ENCODE measurements around the gene PSPC1.
"Not testable (repeated sequence)": the region's sequence is repeated elsewhere in the genome, so short reads cannot be mapped to it uniquely, and the experiment has no call there.

Gene PSPC1

DNA sequence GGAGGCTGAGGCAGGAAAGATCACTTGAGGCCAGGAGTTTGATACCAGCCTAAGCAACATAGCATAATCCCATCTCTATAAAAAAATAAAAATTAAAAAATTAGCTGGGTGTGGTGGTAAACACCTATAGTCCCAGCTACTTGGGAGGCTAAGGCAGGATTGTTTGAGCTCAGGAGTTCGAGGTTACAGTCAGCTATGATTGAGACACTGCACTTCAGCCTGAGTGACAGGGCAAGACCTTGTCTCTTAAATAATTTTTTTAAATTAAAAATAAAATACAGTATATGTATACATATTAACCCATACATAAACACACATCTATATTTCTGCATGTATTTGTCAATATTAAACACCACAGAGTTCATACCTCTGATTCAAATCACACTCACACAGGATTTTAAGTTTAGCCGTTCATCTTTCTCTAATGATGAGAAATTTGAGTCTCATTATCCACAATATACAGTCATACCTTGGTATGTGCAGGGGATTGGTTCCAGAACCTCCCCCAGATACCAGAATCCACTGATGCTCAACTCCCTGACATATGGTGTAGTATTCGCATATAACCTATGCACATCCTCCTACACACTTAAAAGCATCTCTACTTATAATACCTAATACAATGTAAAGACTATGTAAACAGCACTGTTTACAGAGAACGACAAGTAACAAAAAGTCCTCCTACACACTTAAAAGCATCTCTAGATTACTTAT is 44.7 kb downstream of the PSPC1 start:
- H3K27me3 ChIP-seq, result no peaks in the 10 kb centered on the region
- no peaks in the 10 kb centered on the region for H3K9me3 ChIP-seq
- TF ChIP-seq, protein P1, sequence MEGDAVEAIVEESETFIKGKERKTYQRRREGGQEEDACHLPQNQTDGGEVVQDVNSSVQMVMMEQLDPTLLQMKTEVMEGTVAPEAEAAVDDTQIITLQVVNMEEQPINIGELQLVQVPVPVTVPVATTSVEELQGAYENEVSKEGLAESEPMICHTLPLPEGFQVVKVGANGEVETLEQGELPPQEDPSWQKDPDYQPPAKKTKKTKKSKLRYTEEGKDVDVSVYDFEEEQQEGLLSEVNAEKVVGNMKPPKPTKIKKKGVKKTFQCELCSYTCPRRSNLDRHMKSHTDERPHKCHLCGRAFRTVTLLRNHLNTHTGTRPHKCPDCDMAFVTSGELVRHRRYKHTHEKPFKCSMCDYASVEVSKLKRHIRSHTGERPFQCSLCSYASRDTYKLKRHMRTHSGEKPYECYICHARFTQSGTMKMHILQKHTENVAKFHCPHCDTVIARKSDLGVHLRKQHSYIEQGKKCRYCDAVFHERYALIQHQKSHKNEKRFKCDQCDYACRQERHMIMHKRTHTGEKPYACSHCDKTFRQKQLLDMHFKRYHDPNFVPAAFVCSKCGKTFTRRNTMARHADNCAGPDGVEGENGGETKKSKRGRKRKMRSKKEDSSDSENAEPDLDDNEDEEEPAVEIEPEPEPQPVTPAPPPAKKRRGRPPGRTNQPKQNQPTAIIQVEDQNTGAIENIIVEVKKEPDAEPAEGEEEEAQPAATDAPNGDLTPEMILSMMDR (IDR thresholded peaks at IDR 0.05), result no peak
- H3K4me3 ChIP-seq (ENCODE audit: low read depth in 1 of 2, low read length in 1 of 2), result no peak overlapping the region
- H3K4me1 ChIP-seq (ENCODE audit: control insufficient read depth in 1 of 2, insufficient read depth in 1 of 2, low read depth in 1 of 2, low read length in 1 of 2), result no peaks in the 10 kb centered on the region
- no peak overlapping the region for H3K27ac ChIP-seq
- H3K36me3 ChIP-seq, result peaks cover 60% of the 10 kb centered on the region

DNA sequence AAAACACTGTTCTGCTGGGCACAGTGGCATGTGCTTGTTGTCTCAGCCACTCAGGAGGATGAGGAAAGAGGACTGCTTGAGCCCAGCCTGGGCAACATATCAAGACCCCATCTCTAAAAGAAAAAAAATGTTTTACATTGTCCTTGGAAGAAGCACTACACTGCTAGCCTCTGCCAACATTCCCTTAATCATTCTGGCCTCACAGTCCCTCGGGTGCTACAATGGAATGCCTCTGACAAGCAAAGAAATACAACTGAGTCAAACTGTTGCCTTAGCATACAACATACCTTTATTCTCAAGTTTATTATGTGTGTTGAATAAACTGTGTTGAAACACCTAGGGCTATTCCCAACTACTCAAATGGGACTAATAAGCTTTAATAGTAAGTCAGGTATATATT is 56.1 kb downstream of the PSPC1 start:
- Histone ChIP-seq H3K4me3 (ENCODE audit: low read depth in 1 of 2, low read length in 1 of 2) (no peak overlapping the region), H3K4me1 (ENCODE audit: control insufficient read depth in 1 of 2, insufficient read depth in 1 of 2, low read depth in 1 of 2, low read length in 1 of 2) (no peaks in the 10 kb centered on the region), H3K27me3 (no peaks in the 10 kb centered on the region), H3K9me3 (no peaks in the 10 kb centered on the region), H3K36me3 (peaks cover 59% of the 10 kb centered on the region), H3K27ac (no peak overlapping the region)
- TF ChIP-seq, protein P1 (IDR thresholded peaks at IDR 0.05), result no peak

DNA sequence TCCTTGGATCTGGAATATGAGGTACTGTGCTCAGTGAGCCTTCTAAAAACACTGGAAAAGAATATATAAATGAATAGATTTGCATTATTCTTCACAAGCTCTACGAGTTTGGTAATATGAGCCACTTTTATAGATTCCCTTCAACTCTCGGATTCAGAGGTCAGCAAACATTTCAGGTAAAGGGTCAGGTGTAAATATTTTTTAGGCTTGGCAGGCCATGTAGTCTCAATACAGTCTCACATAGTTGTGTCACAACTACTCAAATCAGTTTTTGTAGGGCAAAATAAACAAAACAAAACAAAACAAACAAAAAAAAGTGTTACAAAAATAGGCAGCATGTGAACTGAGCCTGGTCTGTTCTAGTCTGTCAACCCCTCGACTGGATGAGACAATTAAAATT is 57.4 kb downstream of the PSPC1 start:
- H3K4me1 ChIP-seq (ENCODE audit: control insufficient read depth in 1 of 2, insufficient read depth in 1 of 2, low read depth in 1 of 2, low read length in 1 of 2), result no peaks in the 10 kb centered on the region
- no peaks in the 10 kb centered on the region for H3K27me3 ChIP-seq
- H3K27ac ChIP-seq, result no peak overlapping the region
- no peak overlapping the region for H3K4me3 ChIP-seq (ENCODE audit: low read depth in 1 of 2, low read length in 1 of 2)
- peaks cover 61% of the 10 kb centered on the region for H3K36me3 ChIP-seq
- TF ChIP-seq, protein P1 (IDR thresholded peaks at IDR 0.05), result no peak
- H3K9me3 ChIP-seq, result no peaks in the 10 kb centered on the region

GRCh38 chr13:19720039-19720438 is 62.7 kb downstream of the PSPC1 start:
- Histone ChIP-seq H3K4me1 (ENCODE audit: control insufficient read depth in 1 of 2, insufficient read depth in 1 of 2, low read depth in 1 of 2, low read length in 1 of 2) (no peaks in the 10 kb centered on the region), H3K9me3 (no peaks in the 10 kb centered on the region), H3K27me3 (no peaks in the 10 kb centered on the region), H3K36me3 (peaks cover 30% of the 10 kb centered on the region), H3K27ac (no peak overlapping the region), H3K4me3 (ENCODE audit: low read depth in 1 of 2, low read length in 1 of 2) (no peak overlapping the region)
- TF ChIP-seq, protein P1 (IDR thresholded peaks at IDR 0.05), result no peak

DNA sequence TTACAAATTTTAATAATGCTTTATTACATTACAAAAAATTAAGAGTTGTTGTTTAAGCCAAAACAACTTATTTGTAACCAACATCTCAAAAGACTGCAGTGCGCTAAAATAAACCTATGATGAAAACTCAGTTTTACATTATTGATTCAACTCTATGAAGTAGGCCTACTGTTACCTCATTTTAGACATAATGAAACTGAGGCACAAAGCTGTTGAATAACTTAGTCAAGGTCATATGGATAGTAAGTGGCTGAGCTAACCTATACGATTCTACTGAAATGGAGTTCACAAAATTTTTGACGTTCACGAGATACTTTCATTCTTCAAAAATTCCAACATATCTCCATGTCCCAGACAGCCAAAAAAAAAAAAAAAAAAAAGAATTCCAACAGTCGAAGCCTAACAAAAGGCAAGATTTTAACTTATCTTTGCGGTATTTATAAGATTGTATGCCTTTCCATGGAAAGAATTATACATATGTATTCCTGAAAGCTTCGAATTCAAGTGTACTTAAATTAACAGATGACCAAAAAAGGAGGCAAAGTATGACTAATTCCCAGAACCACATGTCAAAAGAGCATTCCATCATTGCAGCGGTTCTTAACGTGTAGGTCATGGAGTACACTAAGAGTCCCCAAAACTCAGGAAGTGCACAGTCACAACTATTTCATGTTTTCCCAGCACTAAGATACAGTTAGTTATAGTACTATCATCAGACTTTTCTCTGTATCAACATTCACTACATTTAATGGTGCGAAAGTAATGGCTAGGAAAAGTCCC is 69.4 kb downstream of the PSPC1 start:
- no peaks in the 10 kb centered on the region for H3K9me3 ChIP-seq
- peaks cover 9% of the 10 kb centered on the region for H3K36me3 ChIP-seq
- H3K4me1 ChIP-seq (ENCODE audit: control insufficient read depth in 1 of 2, insufficient read depth in 1 of 2, low read depth in 1 of 2, low read length in 1 of 2), result no peaks in the 10 kb centered on the region
- no peak overlapping the region for H3K4me3 ChIP-seq (ENCODE audit: low read depth in 1 of 2, low read length in 1 of 2)
- H3K27me3 ChIP-seq, result no peaks in the 10 kb centered on the region
- TF ChIP-seq, protein P1 (IDR thresholded peaks at IDR 0.05), result no peak
- no peak overlapping the region for H3K27ac ChIP-seq

GRCh38 chr13:19709782-19710181 is 73.0 kb downstream of the PSPC1 start:
- not testable (repeated sequence) for H3K9me3 ChIP-seq; H3K27me3 ChIP-seq; H3K4me3 ChIP-seq (ENCODE audit: low read depth in 1 of 2, low read length in 1 of 2); H3K4me1 ChIP-seq (ENCODE audit: control insufficient read depth in 1 of 2, insufficient read depth in 1 of 2, low read depth in 1 of 2, low read length in 1 of 2); H3K27ac ChIP-seq; H3K36me3 ChIP-seq

DNA sequence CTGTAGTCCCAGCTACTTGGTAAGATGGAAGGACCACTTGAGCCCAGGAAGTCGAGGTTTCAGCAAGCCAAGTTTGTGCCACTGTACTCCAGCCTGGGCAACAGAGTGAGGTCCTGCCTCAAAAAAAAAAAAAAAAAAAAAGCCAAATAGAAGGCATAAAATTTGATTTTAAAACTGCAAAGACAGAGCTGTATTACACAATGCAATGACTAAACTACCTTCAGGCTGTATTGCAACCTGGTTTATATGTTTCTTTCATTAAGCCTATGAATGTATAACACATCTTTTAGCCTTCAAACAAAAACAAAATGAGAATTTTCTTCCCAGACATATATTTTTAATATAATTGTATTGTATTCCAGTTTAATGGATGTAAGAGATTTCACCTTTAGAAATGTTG is 73.7 kb downstream of the PSPC1 start:
- H3K36me3 ChIP-seq; H3K4me1 ChIP-seq (ENCODE audit: control insufficient read depth in 1 of 2, insufficient read depth in 1 of 2, low read depth in 1 of 2, low read length in 1 of 2); H3K4me3 ChIP-seq (ENCODE audit: low read depth in 1 of 2, low read length in 1 of 2); H3K27ac ChIP-seq; H3K27me3 ChIP-seq; H3K9me3 ChIP-seq: not testable (repeated sequence)

DNA sequence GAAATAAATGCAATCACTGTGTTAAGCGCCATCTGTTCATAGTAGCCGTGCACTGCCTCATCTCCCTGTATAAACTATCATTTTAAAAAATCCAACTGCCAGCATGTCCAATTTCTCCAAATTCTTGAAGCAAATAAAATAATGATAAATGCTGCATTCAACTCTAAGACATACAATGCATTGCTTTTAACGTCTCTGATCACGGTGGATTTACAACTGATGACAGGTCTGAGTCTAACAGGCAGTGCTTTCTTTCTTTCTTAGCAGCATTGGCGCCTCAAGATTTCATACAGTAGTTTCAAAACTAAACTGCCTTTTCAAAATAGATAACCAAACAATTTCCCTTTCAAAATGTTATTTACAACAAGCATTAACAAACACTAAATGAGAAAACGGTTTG is 78.5 kb downstream of the PSPC1 start:
- H3K27me3 ChIP-seq; H3K4me3 ChIP-seq (ENCODE audit: low read depth in 1 of 2, low read length in 1 of 2); H3K27ac ChIP-seq; H3K4me1 ChIP-seq (ENCODE audit: control insufficient read depth in 1 of 2, insufficient read depth in 1 of 2, low read depth in 1 of 2, low read length in 1 of 2); H3K36me3 ChIP-seq; H3K9me3 ChIP-seq: not testable (repeated sequence)

DNA sequence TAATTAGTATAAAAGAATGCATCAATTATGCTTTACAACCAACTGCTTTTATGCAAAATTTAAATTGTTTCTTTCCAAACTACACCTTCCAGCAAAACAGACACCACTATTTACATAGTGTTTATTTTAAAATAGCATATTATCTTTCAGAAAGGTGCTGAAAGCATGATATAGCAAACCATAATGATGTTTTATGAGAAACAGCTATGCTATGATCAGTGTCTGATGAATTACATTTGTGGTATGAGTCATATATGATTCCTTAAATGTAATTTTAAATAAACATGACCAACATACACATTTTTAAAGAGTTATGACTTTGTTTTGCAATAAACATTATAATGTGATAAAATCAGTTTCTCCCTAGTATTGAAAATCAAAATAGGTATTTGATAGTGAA is 81.1 kb downstream of the PSPC1 start:
- not testable (repeated sequence) for H3K4me1 ChIP-seq (ENCODE audit: control insufficient read depth in 1 of 2, insufficient read depth in 1 of 2, low read depth in 1 of 2, low read length in 1 of 2); H3K36me3 ChIP-seq; H3K27ac ChIP-seq; H3K9me3 ChIP-seq; H3K27me3 ChIP-seq; H3K4me3 ChIP-seq (ENCODE audit: low read depth in 1 of 2, low read length in 1 of 2)

Data from neutrophil (primary cell).